Measurements from ENCODE around the gene IRX2. TPM values are rescaled to one million over a fixed set of nuclear protein-coding genes. Genes with fewer than 3 reads are reported as not detected.

The IRX2 gene
- total and polyA plus RNA-seq, 2 of the 8 experiments (the other 6 are each of a cell fraction or from before 2014, with no cell fraction given): 23.4 to 40.4 TPM

- FAIRE-seq: no peak
- Histone ChIP-seq H3K4ac (replicated peaks; ENCODE audit: insufficient read length, low read depth, low read length) (no peak overlapping the region), H3K27me3 (replicated peaks in 1 of 4; ENCODE audit: control insufficient read depth in 3 of 4, extremely low read depth in 1 of 4, insufficient read depth in 3 of 4, low read length in 3 of 4) (no peaks in the 10 kb centered on the region)
These were observed 37.5 kb downstream of the IRX2 start for GRCh38 chr5:2714026-2714425.

More at GRCh38 chr5:2714026-2714425, 37.5 kb downstream of the IRX2 start:
- ChIA-PET CTCF (ENCODE audit: partially characterized antibody) (interaction anchor here (1.3 to 2.8 kb wide), 3 partner anchors 12 to 43 kb away, joined by 4 to 9 read pairs (median 4); no protein-coding TSS in a partner anchor), POLR2A (ENCODE audit: partially characterized antibody) (no interaction called here)
- H3K56ac ChIP-seq (replicated peaks; ENCODE audit: insufficient read length, low read depth, low read length): no peak overlapping the region
- 99% methylated on average over 6 of the region's 6 CpGs; no CpG with 5 or more reads in 1 of the 2 experiments for WGBS, 2 experiments (ENCODE audit: extremely low coverage in 1 of 2, insufficient coverage in 1 of 2, insufficient read length in 1 of 2, insufficient replicate concordance in 2 of 2, low coverage in 1 of 2, low lambda C conversion rate in 2 of 2, missing lambda C conversion rate in 1 of 2)
- no peak overlapping the region for H4K5ac ChIP-seq (ENCODE audit: insufficient read length, low read depth, low read length)
- no peaks in the 10 kb centered on the region for H3K79me1 ChIP-seq (ENCODE audit: low read depth, low read length)
- no peak overlapping the region for H4K91ac ChIP-seq (replicated peaks; ENCODE audit: insufficient read length, low read length)
- no peak for DNase-seq (ENCODE audit: low read depth in 1 of 2, low spot score in 2 of 2)
- no peaks in the 10 kb centered on the region for H4K20me1 ChIP-seq (replicated peaks in 1 of 2; ENCODE audit: control insufficient read depth in 1 of 2, insufficient read depth in 2 of 2, low read length in 2 of 2)
- no peak overlapping the region for H2BK5ac ChIP-seq (ENCODE audit: low read depth, low read length)
- H2BK12ac ChIP-seq (ENCODE audit: low read depth, low read length): no peak overlapping the region
- H3K18ac ChIP-seq (ENCODE audit: extremely low read depth, low read length): no peak overlapping the region
- no peaks in the 10 kb centered on the region; a peak in 1 of 4 replicates for H3K9me3 ChIP-seq (ENCODE audit: insufficient read depth in 2 of 2, low read depth in 1 of 2, low read length in 1 of 2)
- H3K27ac ChIP-seq (ENCODE audit: low read depth, low read length): no peak overlapping the region
- H3K4me1 ChIP-seq (replicated peaks in 1 of 4; ENCODE audit: control insufficient read depth in 3 of 4, insufficient read depth in 4 of 4, low read length in 3 of 4): peaks cover 0 to 6% (median 1%) of the 10 kb centered on the region in 4 experiments; a peak in 4 of 7 replicates
- H3K79me2 ChIP-seq (ENCODE audit: control insufficient read depth in 1 of 2, insufficient read depth in 2 of 2, low read length in 2 of 2): no peaks in the 10 kb centered on the region
- H4K8ac ChIP-seq (ENCODE audit: extremely low read depth, insufficient read depth, low read length): no peak overlapping the region; the same call in 1 of the 2 replicates
- no peak overlapping the region for H2AK5ac ChIP-seq (ENCODE audit: low read depth, low read length)
- no peak overlapping the region for H3K14ac ChIP-seq (ENCODE audit: insufficient read length)
- H3K36me3 ChIP-seq (ENCODE audit: control insufficient read depth in 2 of 4, insufficient read depth in 4 of 4, low read length in 3 of 4): no peaks in the 10 kb centered on the region
- no peak overlapping the region for H2BK120ac ChIP-seq (replicated peaks; ENCODE audit: low read depth, low read length)
- no peak overlapping the region for H3K9ac ChIP-seq (replicated peaks in 1 of 4; ENCODE audit: extremely low read depth in 1 of 4, low read depth in 3 of 4, low read length in 3 of 4)
- no peaks in the 10 kb centered on the region for H3K23me2 ChIP-seq (ENCODE audit: low read depth, low read length)
- no peak overlapping the region for H2BK20ac ChIP-seq (ENCODE audit: low read length)
- H3K4me2 ChIP-seq (ENCODE audit: insufficient read depth in 1 of 2, low read depth in 2 of 2, low read length in 2 of 2): no peak overlapping the region
- H2AFZ ChIP-seq (ENCODE audit: low read length): no peak overlapping the region
- H3K23ac ChIP-seq (ENCODE audit: insufficient read length): no peak overlapping the region
- H2BK15ac ChIP-seq (ENCODE audit: low read length): no peak overlapping the region
- no peak overlapping the region for H3K4me3 ChIP-seq (ENCODE audit: extremely low read depth in 1 of 4, insufficient read depth in 2 of 4, low read depth in 3 of 4, low read length in 4 of 4)
